ENCODE results near the gene SRRM1.

- TF ChIP-seq, protein P1, sequence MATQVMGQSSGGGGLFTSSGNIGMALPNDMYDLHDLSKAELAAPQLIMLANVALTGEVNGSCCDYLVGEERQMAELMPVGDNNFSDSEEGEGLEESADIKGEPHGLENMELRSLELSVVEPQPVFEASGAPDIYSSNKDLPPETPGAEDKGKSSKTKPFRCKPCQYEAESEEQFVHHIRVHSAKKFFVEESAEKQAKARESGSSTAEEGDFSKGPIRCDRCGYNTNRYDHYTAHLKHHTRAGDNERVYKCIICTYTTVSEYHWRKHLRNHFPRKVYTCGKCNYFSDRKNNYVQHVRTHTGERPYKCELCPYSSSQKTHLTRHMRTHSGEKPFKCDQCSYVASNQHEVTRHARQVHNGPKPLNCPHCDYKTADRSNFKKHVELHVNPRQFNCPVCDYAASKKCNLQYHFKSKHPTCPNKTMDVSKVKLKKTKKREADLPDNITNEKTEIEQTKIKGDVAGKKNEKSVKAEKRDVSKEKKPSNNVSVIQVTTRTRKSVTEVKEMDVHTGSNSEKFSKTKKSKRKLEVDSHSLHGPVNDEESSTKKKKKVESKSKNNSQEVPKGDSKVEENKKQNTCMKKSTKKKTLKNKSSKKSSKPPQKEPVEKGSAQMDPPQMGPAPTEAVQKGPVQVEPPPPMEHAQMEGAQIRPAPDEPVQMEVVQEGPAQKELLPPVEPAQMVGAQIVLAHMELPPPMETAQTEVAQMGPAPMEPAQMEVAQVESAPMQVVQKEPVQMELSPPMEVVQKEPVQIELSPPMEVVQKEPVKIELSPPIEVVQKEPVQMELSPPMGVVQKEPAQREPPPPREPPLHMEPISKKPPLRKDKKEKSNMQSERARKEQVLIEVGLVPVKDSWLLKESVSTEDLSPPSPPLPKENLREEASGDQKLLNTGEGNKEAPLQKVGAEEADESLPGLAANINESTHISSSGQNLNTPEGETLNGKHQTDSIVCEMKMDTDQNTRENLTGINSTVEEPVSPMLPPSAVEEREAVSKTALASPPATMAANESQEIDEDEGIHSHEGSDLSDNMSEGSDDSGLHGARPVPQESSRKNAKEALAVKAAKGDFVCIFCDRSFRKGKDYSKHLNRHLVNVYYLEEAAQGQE (IDR thresholded peaks at IDR 0.05; ENCODE audit: borderline replicate concordance): no peak
- TF ChIP-seq, protein P1 (CRISPR knock-in tag; IDR thresholded peaks at IDR 0.05; ENCODE audit: low read depth): no peak
- TF ChIP-seq ZNF644 (tag; IDR thresholded peaks at IDR 0.05; ENCODE audit: low read depth) (no peak), HLTF (IDR thresholded peaks at IDR 0.05) (no peak), ELF4 (CRISPR knock-in tag; IDR thresholded peaks at IDR 0.05) (no peak)
Measured at GRCh38 chr1:24696756-24697330, 53.7 kb downstream of the SRRM1 start.
